ENCODE results near the gene TXNRD1.
A peak's percentile ranks its signal among the peaks of the same experiment; 100 is the strongest.

- TF ChIP-seq CTCF (IDR thresholded peaks at IDR 0.05; ENCODE audit: insufficient read depth, low read depth, low read length), result peak; percentile 97
- no peak for TF ChIP-seq EZH2 (IDR thresholded peaks at IDR 0.05; ENCODE audit: insufficient read depth, low read length)
Measured at GRCh38 chr12:104381731-104382480, 166.3 kb downstream of the TXNRD1 start.

All from astrocyte (in vitro differentiated cells and primary cell).